ENCODE results near the gene DNAAF1. TPM values are rescaled to one million over a fixed set of nuclear protein-coding genes. Genes with fewer than 3 reads are reported as not detected.

The DNAAF1 gene
- total RNA-seq, 1 experiment from 2014 or later = not detected

GRCh38 chr16:84103678-84104077 lies 41.4 kb upstream of the DNAAF1 start:
- ATAC-seq (no peak), DNase-seq (ENCODE audit: low read depth, low spot score) (no peak)
- Histone ChIP-seq H3K36me3 (ENCODE audit: control insufficient read depth, insufficient read depth, low read length) (no peaks in the 10 kb centered on the region; the same call in 1 of the 2 replicates), H3K4me3 (ENCODE audit: low read depth in 2 of 2, low read length in 2 of 2) (no peak overlapping the region), H3K27ac (ENCODE audit: low read length) (no peak overlapping the region), H3K27me3 (ENCODE audit: control insufficient read depth, insufficient read depth, low read length) (no peaks in the 10 kb centered on the region), H3K9me3 (ENCODE audit: control insufficient read depth, insufficient read depth, low read depth, low read length) (no peaks in the 10 kb centered on the region), H3K4me1 (ENCODE audit: control insufficient read depth, insufficient read depth, low read length) (peaks cover 8% of the 10 kb centered on the region)
- BruUV-seq (replicated peaks) = no TSS peak
- CTCF ChIA-PET = interaction anchor here (0.6 kb wide), 1 partner anchor 40 kb away, joined by 6 read pairs; no protein-coding TSS in a partner anchor
- in situ Hi-C loops (cut with HindIII; ENCODE audit: low pct_unique_long_range_greater_than_20kb, low sequenced_read_pairs) (no loop called here), intact Hi-C loops (cut with micrococcal nuclease; ENCODE audit: unreplicated experiment) (no loop called here)
- TF ChIP-seq SIN3A (IDR thresholded peaks at IDR 0.05; ENCODE audit: borderline replicate concordance, insufficient read depth, low read depth, low read length) = no peak
- no peak for TF ChIP-seq POLR2AphosphoS5 (IDR thresholded peaks at IDR 0.05; ENCODE audit: low read depth, low read length)
- no peak for TF ChIP-seq TCF7L2 (IDR thresholded peaks at IDR 0.05; ENCODE audit: low read depth, low read length)
- POLR2A ChIA-PET = no interaction called here

DNA sequence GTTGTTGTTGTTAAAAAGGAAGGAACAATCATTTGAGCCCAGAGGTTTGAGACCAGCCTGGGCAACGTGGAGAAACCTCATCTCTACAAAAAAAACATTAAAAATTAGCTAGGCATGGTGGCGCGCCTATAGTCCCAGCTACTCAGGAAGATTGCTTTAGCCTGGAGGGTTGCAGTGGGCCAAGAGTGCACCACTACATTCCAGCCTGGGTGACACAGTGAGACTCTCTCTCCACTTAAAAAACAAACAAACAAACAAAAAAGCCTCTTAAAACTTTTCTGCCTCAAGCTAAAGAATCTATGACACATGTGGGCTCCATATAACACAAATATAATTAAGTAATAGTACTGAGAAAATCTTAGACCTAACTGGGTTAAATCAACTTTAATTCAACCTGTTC lies 40.9 kb upstream of the DNAAF1 start:
- H3K4me3 ChIP-seq (ENCODE audit: low read depth in 2 of 2, low read length in 2 of 2) = no peak overlapping the region
- H3K4me1 ChIP-seq (ENCODE audit: control insufficient read depth, insufficient read depth, low read length) = peaks cover 8% of the 10 kb centered on the region
- no peaks in the 10 kb centered on the region for H3K9me3 ChIP-seq (ENCODE audit: control insufficient read depth, insufficient read depth, low read depth, low read length)
- no peaks in the 10 kb centered on the region for H3K27me3 ChIP-seq (ENCODE audit: control insufficient read depth, insufficient read depth, low read length)
- H3K27ac ChIP-seq (ENCODE audit: low read length) = no peak overlapping the region
- POLR2A ChIA-PET = no interaction called here
- CTCF ChIA-PET = interaction anchor here (0.6 kb wide), 1 partner anchor 40 kb away, joined by 6 read pairs; no protein-coding TSS in a partner anchor
- intact Hi-C loops (cut with micrococcal nuclease; ENCODE audit: unreplicated experiment) = no loop called here
- no peak for DNase-seq (ENCODE audit: low read depth, low spot score)
- ATAC-seq = no peak
- H3K36me3 ChIP-seq (ENCODE audit: control insufficient read depth, insufficient read depth, low read length) = no peaks in the 10 kb centered on the region; the same call in 1 of the 2 replicates
- no TSS peak for BruUV-seq (replicated peaks)
- TF ChIP-seq SIN3A (IDR thresholded peaks at IDR 0.05; ENCODE audit: borderline replicate concordance, insufficient read depth, low read depth, low read length) (no peak), CTCF (IDR thresholded peaks at IDR 0.05) (no peak), TCF7L2 (IDR thresholded peaks at IDR 0.05; ENCODE audit: low read depth, low read length) (no peak), POLR2AphosphoS5 (IDR thresholded peaks at IDR 0.05; ENCODE audit: low read depth, low read length) (no peak)
- TF ChIP-seq, protein P1, sequence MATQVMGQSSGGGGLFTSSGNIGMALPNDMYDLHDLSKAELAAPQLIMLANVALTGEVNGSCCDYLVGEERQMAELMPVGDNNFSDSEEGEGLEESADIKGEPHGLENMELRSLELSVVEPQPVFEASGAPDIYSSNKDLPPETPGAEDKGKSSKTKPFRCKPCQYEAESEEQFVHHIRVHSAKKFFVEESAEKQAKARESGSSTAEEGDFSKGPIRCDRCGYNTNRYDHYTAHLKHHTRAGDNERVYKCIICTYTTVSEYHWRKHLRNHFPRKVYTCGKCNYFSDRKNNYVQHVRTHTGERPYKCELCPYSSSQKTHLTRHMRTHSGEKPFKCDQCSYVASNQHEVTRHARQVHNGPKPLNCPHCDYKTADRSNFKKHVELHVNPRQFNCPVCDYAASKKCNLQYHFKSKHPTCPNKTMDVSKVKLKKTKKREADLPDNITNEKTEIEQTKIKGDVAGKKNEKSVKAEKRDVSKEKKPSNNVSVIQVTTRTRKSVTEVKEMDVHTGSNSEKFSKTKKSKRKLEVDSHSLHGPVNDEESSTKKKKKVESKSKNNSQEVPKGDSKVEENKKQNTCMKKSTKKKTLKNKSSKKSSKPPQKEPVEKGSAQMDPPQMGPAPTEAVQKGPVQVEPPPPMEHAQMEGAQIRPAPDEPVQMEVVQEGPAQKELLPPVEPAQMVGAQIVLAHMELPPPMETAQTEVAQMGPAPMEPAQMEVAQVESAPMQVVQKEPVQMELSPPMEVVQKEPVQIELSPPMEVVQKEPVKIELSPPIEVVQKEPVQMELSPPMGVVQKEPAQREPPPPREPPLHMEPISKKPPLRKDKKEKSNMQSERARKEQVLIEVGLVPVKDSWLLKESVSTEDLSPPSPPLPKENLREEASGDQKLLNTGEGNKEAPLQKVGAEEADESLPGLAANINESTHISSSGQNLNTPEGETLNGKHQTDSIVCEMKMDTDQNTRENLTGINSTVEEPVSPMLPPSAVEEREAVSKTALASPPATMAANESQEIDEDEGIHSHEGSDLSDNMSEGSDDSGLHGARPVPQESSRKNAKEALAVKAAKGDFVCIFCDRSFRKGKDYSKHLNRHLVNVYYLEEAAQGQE (IDR thresholded peaks at IDR 0.05; ENCODE audit: insufficient read depth in 1 of 2, low read depth in 2 of 2, low read length in 1 of 2) = no peak
- in situ Hi-C loops (cut with HindIII; ENCODE audit: low pct_unique_long_range_greater_than_20kb, low sequenced_read_pairs) = no loop called here

GRCh38 chr16:84105301-84105815 lies 39.8 kb upstream of the DNAAF1 start:
- Histone ChIP-seq H3K4me1 (ENCODE audit: control insufficient read depth, insufficient read depth, low read length) (peaks cover 8% of the 10 kb centered on the region), H3K27ac (ENCODE audit: low read length) (no peak overlapping the region), H3K27me3 (ENCODE audit: control insufficient read depth, insufficient read depth, low read length) (no peaks in the 10 kb centered on the region), H3K36me3 (ENCODE audit: control insufficient read depth, insufficient read depth, low read length) (no peaks in the 10 kb centered on the region), H3K9me3 (ENCODE audit: control insufficient read depth, insufficient read depth, low read depth, low read length) (no peaks in the 10 kb centered on the region), H3K4me3 (ENCODE audit: low read depth in 2 of 2, low read length in 2 of 2) (no peak overlapping the region)
- ATAC-seq (no peak), DNase-seq (ENCODE audit: low read depth, low spot score) (no peak)
- intact Hi-C loops (cut with micrococcal nuclease; ENCODE audit: unreplicated experiment) (no loop called here), in situ Hi-C loops (cut with HindIII; ENCODE audit: low pct_unique_long_range_greater_than_20kb, low sequenced_read_pairs) (no loop called here)
- ChIA-PET CTCF (no interaction called here), POLR2A (no interaction called here)
- TF ChIP-seq, protein P1 (IDR thresholded peaks at IDR 0.05; ENCODE audit: insufficient read depth in 1 of 2, low read depth in 2 of 2, low read length in 1 of 2) = no peak
- TF ChIP-seq TCF7L2 (IDR thresholded peaks at IDR 0.05; ENCODE audit: low read depth, low read length) (no peak), CTCF (IDR thresholded peaks at IDR 0.05) (no peak), POLR2AphosphoS5 (IDR thresholded peaks at IDR 0.05; ENCODE audit: low read depth, low read length) (no peak)
- no TSS peak for BruUV-seq (replicated peaks)
